Ovary (tissue), 9 donors: ENCODE measurements around the gene DSCAML1. TPM values are rescaled to one million over a fixed set of nuclear protein-coding genes. Genes with fewer than 3 reads are reported as not detected.

Source experiments
- DNase-seq, 5 donors: peaks; one replicate each; pipeline ENCODE4 v3.0.0-alpha.2; 2019 to 2020
- H3K27ac ChIP-seq, 2 donors: fragments of 200-600 bp; one replicate each; pipeline versions ENCODE4 v1.5.1 to v1.8.0; 2019 to 2022
- H3K27me3 ChIP-seq: fragments of 200-600 bp; one replicate; pipeline ENCODE4 v1.8.0; 2022
- H3K36me3 ChIP-seq: fragments of 200-600 bp; sonication (generic); one replicate; pipeline ENCODE4 v1.5.1; 2019
- H3K4me1 ChIP-seq: one replicate; pipeline ENCODE4 v1.8.1; 2013; ENCODE audit warnings: mild to moderate bottlenecking, moderate library complexity; ENCODE audit not compliant: insufficient read depth
- H3K4me3 ChIP-seq: fragments of 200-600 bp; sonication (generic); one replicate; pipeline ENCODE4 v1.5.1; 2017
- H3K9me3 ChIP-seq, 2 donors: fragments of 200-600 bp in 1 of 2; sonication (generic) in 1 of 2; one replicate each; pipeline versions ENCODE4 v1.5.1 to v1.8.1; 2013 to 2019; ENCODE audit warnings: mild to moderate bottlenecking in 1 of 2, moderate library complexity in 1 of 2
- EP300 ChIP-seq: sonication (generic); formaldehyde crosslinking; IDR thresholded peaks from one replicate; pipeline ENCODE4 v1.6.1; 2017; ENCODE audit warnings: antibody characterized with exemption
- POLR2A ChIP-seq: fragments of 450-650 bp; IDR thresholded peaks from one replicate; pipeline ENCODE4 v1.6.1; 2017; ENCODE audit warnings: antibody characterized with exemption, mild to moderate bottlenecking, moderate library complexity
- WGBS, 3 donors: extraction: QIAGEN DNeasy Blood & Tissue Kit in 1 of 3; methylation state at CpG; one replicate each; pipeline versions ENCODE4 v1.1.5 to v1.1.7; 2013 to 2017; 5-methylcytosine and 5-hydroxymethylcytosine counted together
- intact Hi-C, 4 donors: fragments of 100-400 bp; cut with DNase I; formaldehyde crosslinking; loops; one replicate each; pipeline versions ENCODE4 v1.11.0 to v1.15.1; 2022 to 2023
- polyA plus RNA-seq, 2 donors: library from polyadenylated mRNA; stranded (reverse); fragments of 200-250 nt in 1 of 2; fragments of 350-450 nt in 1 of 2; fragmentation: Illumina TruSeq in 1 of 2; extraction: RNeasy Lipid Tissue Mini Kit (QIAGEN cat#74804) in 1 of 2; gene quantifications; one replicate each; pipeline ENCODE4 v1.2.3, GENCODE V29; 2013 to 2014
- total RNA-seq, 7 donors: library from RNA; depleted of rRNA in 2 of 7; stranded (reverse); fragments of >200 nt in 2 of 7; fragmentation: NEBNext Ultra II Directional in 3 of 7; extraction: Animal tissue kit (Norgen Biotek cat#: 25700) in 3 of 7; gene quantifications; one replicate each; pipeline versions ENCODE4 v1.1.0 to v1.2.4, GENCODE V29; 2016 to 2023
- TF ChIP-seq, protein P1 (sequence below), 3 donors: fragments of 450-650 bp in 2 of 3; fragments of 200-600 bp in 1 of 3; IDR thresholded peaks; one replicate each; pipeline versions ENCODE4 v1.5.1 to v1.8.0; 2016 to 2022; ENCODE audit warnings: antibody characterized with exemption in 3 of 3, mild to moderate bottlenecking in 1 of 3
- donor health status: DM: no; HTN: no; CAD: no; lungs with moderate emphysema.
- donor health status: DM: no; HTN: no; CAD: no.
- donor health status: Bipolar disorder and iron deficiency.
- donor health status: DM: yes; HTN: yes; CAD: no.
- donor health status: DM: no; HTN: no; CAD: no.
- donor health status: DM: yes; HTN: yes; CAD: no.

Gene DSCAML1
- total and polyA plus RNA-seq, 9 donors: 0.77 to 16.5 (median 10.6) TPM

DNA sequence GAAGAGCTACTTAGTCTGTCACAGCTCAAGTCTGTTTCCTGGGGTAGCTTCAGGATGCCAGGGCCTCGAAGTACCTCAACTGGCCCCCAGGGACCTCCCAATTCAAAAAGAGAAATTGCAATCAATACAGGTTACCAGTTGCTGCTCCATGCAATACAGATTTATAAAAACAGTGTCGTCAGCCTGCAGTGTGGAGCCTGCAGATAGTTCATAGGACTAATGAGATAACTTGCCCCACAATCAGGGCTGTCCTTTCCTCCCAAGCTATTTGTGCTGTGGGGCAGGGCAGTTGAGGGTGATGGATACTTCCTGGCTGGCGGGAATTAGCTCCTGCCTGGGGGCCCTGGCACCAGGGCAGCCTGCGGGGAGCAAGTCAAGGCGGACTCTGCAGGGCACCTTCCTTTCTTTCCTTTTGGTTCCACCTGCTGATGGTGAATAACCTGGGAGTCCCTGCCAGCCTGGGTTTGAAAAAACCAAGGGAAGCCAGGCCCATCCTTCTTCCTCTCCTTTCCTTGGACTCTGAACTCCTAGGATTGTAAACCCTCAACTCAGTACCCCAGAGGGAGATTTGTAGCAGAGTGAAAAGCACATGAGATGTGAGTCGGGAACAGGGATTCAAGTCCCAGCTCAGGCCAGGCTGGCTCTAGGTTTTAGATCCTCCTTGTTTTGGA, 252.8 kb downstream of the DSCAML1 start:
- Histone ChIP-seq H3K27me3 (no peaks in the 10 kb centered on the region), H3K4me1 (no peaks in the 10 kb centered on the region), H3K36me3 (no peaks in the 10 kb centered on the region), H3K27ac (no peak overlapping the region), H3K4me3 (no peak overlapping the region), H3K9me3 (no peaks in the 10 kb centered on the region)
- no peak for TF ChIP-seq EP300
- TF ChIP-seq POLR2A: no peak
- TF ChIP-seq, protein P1, sequence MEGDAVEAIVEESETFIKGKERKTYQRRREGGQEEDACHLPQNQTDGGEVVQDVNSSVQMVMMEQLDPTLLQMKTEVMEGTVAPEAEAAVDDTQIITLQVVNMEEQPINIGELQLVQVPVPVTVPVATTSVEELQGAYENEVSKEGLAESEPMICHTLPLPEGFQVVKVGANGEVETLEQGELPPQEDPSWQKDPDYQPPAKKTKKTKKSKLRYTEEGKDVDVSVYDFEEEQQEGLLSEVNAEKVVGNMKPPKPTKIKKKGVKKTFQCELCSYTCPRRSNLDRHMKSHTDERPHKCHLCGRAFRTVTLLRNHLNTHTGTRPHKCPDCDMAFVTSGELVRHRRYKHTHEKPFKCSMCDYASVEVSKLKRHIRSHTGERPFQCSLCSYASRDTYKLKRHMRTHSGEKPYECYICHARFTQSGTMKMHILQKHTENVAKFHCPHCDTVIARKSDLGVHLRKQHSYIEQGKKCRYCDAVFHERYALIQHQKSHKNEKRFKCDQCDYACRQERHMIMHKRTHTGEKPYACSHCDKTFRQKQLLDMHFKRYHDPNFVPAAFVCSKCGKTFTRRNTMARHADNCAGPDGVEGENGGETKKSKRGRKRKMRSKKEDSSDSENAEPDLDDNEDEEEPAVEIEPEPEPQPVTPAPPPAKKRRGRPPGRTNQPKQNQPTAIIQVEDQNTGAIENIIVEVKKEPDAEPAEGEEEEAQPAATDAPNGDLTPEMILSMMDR (IDR thresholded peaks at IDR 0.05): no peak
- intact Hi-C loops: no loop called here
- WGBS, 3 donors: 87 to 91% (median 89%) methylated on average over 6 of the region's 6 CpGs
- DNase-seq: no peak

DNA sequence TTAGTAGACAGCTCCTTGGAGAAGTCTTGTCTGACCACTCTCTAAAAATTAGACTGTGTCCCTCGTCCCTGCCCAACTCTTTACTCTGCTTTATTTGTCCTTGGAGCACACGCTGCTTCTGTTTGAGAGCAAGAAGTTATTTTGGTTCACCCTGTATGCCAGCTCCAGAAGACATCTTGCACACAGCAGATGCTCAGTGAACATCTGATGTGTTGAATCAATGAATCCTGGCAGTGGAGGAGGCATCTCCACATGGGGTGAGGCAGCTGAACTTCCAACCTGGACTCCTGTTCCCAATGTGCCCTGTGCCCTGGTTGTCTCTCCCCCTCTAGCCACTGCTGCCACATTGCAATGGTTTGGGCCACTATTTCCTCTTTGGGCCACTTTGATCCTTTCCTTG, 255.8 kb downstream of the DSCAML1 start:
- no peaks in the 10 kb centered on the region for H3K9me3 ChIP-seq
- H3K4me3 ChIP-seq: no peak overlapping the region
- DNase-seq: no peak
- H3K27me3 ChIP-seq: no peaks in the 10 kb centered on the region
- TF ChIP-seq POLR2A (no peak), EP300 (no peak)
- TF ChIP-seq, protein P1 (IDR thresholded peaks at IDR 0.05): no peak
- WGBS, 3 donors: 63 to 85% (median 67%) methylated on average over 2 of the region's 2 CpGs
- no peak overlapping the region for H3K27ac ChIP-seq
- no peaks in the 10 kb centered on the region for H3K4me1 ChIP-seq
- H3K36me3 ChIP-seq: no peaks in the 10 kb centered on the region
- intact Hi-C loops: loop anchor here in 1 of 4 donors (1.0 kb wide), 1 partner anchor 185 kb away; no protein-coding TSS in a partner anchor

DNA sequence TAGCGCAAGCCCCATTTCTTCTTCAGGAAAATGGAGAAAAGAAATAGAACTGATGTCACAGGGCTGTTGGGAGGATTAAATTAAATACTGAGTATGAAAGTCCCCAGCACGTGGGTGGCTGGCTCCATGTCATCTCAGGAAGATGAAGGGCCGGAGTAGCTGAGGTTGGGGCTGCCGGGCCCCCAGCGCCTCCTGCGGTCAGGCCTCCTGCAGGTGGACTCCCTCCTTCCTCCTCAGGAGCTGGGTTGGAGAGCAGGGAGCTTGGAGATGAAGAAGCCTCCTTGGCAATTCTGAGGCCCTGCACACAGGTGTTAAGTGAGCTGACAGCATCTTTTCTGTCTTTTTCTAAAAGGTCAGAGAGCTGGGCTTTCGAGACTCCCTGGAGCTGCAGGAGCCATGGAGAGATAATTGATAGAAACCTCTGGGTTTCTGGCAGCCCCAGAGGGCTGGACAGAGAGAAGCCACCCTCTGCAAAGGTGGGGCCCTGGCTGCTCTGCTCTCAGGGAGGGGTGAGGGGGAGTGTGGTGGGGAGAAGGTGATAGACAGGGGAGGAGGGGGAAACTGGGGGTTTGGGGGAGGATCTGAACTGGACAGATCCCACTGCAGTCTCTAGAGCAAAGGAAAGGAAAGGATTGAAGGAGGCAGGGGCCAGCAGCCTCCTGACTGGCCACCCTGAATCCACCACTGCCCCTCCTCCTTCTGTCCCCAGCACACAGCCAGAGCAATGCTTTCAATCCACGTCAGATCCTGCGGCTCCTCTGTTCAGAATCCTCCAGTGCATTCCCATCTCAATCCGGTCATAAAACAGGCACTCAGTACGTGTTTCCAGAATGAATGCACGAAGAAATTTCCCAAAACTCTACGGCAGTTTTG, 258.5 kb downstream of the DSCAML1 start:
- no peaks in the 10 kb centered on the region for H3K36me3 ChIP-seq
- intact Hi-C loops: no loop called here
- 77 to 80% (median 77%) methylated on average over 13 of the region's 13 CpGs for WGBS, 3 donors
- no peak overlapping the region for H3K27ac ChIP-seq
- no peak for DNase-seq
- H3K9me3 ChIP-seq: no peaks in the 10 kb centered on the region
- no peak overlapping the region for H3K4me3 ChIP-seq
- TF ChIP-seq, protein P1 (IDR thresholded peaks at IDR 0.05): no peak
- no peak for TF ChIP-seq POLR2A
- TF ChIP-seq EP300: no peak
- H3K4me1 ChIP-seq: peaks cover 4% of the 10 kb centered on the region
- H3K27me3 ChIP-seq: no peaks in the 10 kb centered on the region

DNA sequence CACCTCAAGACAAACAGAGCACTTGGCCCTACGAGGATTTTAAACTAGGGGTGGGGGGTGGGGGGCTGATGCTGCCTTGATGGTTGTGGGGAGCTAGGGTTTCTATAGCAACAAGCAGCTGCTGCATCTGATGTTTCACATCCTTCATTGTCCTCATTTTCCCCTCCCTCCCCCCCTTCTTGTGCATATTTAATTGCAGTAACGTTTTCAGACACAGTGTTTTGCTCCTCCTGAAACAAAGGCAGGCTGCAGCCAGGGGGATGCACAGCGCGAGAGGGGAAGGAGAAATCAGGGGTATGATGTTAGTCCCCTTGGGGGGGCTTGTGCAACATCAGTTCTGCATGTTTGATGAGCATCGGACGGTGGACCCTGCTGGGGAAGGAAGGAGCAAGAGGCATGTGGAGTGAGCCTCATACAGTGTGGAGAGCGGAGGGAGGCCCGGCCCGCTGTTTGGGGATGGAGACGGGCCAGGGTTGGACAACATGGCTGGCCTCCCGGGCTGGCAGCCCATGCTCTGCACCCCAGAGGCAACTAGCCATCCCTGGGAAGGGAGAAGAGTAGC, 261.1 kb downstream of the DSCAML1 start:
- peaks cover 4% of the 10 kb centered on the region for H3K4me1 ChIP-seq
- intact Hi-C loops: no loop called here
- WGBS, 3 donors: 34 to 59% (median 44%) methylated on average over 11 of the region's 11 CpGs
- H3K9me3 ChIP-seq: no peaks in the 10 kb centered on the region
- no peak overlapping the region for H3K27ac ChIP-seq
- H3K27me3 ChIP-seq: no peaks in the 10 kb centered on the region
- peak in 2 of 5 donors; percentile 27 to 49 for DNase-seq
- H3K36me3 ChIP-seq: no peaks in the 10 kb centered on the region
- no peak overlapping the region for H3K4me3 ChIP-seq
- TF ChIP-seq EP300 (no peak), POLR2A (no peak)
- TF ChIP-seq, protein P1 (IDR thresholded peaks at IDR 0.05): no peak
